Parathyroid adenoma (tissue), 2 donors: ENCODE measurements around the gene TMEM255B.
"Not testable (repeated sequence)": the region's sequence is repeated elsewhere in the genome, so short reads cannot be mapped to it uniquely, and the experiment has no call there.

Experiments used
- H2AFZ ChIP-seq: fragments of 300-600 bp; sonication (generic); one replicate; pipeline ENCODE4 v1.7.0; 2017; ENCODE audit warnings: antibody characterized with exemption, mild to moderate bottlenecking
- H3K27ac ChIP-seq: fragments of 300-600 bp; sonication (generic); one replicate; pipeline ENCODE4 v1.7.0; 2017
- H3K27me3 ChIP-seq: fragments of 300-600 bp; sonication (generic); one replicate; pipeline ENCODE4 v1.7.0; 2017; ENCODE audit warnings: low read length; ENCODE audit not compliant: control insufficient read depth, insufficient read depth
- H3K36me3 ChIP-seq: fragments of 300-600 bp; sonication (generic); one replicate; pipeline ENCODE4 v1.7.0; 2017; ENCODE audit warnings: low read length; ENCODE audit not compliant: control insufficient read depth, insufficient read depth
- H3K4me1 ChIP-seq: fragments of 300-600 bp; sonication (generic); one replicate; pipeline ENCODE4 v1.7.0; 2017; ENCODE audit warnings: control low read depth
- H3K4me2 ChIP-seq: fragments of 300-600 bp; sonication (generic); one replicate; pipeline ENCODE4 v1.7.0; 2017; ENCODE audit warnings: low read length
- H3K4me3 ChIP-seq: fragments of 300-600 bp; sonication (generic); one replicate; pipeline ENCODE4 v1.7.0; 2017; ENCODE audit warnings: low read depth, low read length
- H3K79me2 ChIP-seq: fragments of 300-600 bp; sonication (generic); one replicate; pipeline ENCODE4 v1.7.0; 2017; ENCODE audit warnings: control low read depth
- H3K9ac ChIP-seq: fragments of 300-600 bp; sonication (generic); one replicate; pipeline ENCODE4 v1.7.0; 2017; ENCODE audit warnings: mild to moderate bottlenecking
- H3K9me3 ChIP-seq: fragments of 300-600 bp; sonication (generic); one replicate; pipeline ENCODE4 v1.7.0; 2017; ENCODE audit warnings: low read length; ENCODE audit not compliant: control insufficient read depth
- TF ChIP-seq, protein P1 (sequence below): fragments of 300-600 bp; sonication (generic); IDR thresholded peaks from one replicate; pipeline ENCODE4 v1.7.0; 2017; ENCODE audit warnings: antibody characterized with exemption, mild to moderate bottlenecking
- donor health status: primary hyperparathyroidism.

Gene TMEM255B

DNA sequence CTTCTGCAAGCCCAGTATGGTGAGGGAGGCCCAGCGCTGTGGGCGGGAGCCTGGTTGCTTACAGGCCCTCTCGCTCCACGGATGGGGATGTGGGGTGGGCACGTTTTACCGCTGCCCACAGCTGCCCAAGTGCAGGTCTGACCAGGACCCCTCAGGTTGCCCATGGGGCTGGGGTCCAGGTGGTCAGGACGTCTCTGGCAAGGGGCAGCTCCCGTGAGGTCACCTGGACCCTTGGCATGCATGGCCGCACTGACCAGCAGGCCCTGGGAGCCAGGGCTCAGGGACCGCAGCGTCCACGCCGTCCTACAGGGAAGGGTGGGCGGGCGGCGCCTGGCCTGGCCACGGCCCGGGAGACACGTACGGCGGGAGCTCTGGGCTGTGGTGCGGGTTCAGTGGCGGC lies 72.0 kb downstream of the TMEM255B start:
- Histone ChIP-seq H2AFZ (no peak overlapping the region), H3K27me3 (no peaks in the 10 kb centered on the region), H3K4me1 (no peaks in the 10 kb centered on the region), H3K9me3 (no peaks in the 10 kb centered on the region), H3K9ac (no peak overlapping the region), H3K79me2 (no peaks in the 10 kb centered on the region), H3K27ac (no peak overlapping the region), H3K36me3 (no peaks in the 10 kb centered on the region), H3K4me3 (no peak overlapping the region), H3K4me2 (no peak overlapping the region)
- TF ChIP-seq, protein P1, sequence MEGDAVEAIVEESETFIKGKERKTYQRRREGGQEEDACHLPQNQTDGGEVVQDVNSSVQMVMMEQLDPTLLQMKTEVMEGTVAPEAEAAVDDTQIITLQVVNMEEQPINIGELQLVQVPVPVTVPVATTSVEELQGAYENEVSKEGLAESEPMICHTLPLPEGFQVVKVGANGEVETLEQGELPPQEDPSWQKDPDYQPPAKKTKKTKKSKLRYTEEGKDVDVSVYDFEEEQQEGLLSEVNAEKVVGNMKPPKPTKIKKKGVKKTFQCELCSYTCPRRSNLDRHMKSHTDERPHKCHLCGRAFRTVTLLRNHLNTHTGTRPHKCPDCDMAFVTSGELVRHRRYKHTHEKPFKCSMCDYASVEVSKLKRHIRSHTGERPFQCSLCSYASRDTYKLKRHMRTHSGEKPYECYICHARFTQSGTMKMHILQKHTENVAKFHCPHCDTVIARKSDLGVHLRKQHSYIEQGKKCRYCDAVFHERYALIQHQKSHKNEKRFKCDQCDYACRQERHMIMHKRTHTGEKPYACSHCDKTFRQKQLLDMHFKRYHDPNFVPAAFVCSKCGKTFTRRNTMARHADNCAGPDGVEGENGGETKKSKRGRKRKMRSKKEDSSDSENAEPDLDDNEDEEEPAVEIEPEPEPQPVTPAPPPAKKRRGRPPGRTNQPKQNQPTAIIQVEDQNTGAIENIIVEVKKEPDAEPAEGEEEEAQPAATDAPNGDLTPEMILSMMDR, result no peak

DNA sequence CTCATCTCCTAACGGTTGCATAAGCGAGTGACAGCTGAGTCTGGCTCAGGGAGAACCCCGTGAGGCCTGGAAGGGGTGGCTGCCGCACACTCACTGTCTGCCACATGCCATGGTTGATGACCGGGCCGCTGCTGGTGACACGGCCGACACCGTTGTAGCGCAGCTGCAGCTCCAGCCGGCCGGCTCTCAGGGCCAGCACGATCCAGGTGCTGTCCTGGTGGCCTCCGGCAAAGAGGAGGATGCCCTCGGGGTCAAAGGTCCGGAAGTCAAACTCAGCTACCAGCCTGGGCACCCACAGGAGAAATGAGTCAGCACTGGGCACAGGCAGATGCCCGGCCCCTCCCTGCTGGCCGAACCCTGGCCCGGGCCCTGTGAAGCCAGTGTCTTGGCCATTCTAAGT lies 73.2 kb downstream of the TMEM255B start:
- H3K27ac ChIP-seq, result no peak overlapping the region
- H3K36me3 ChIP-seq, result no peaks in the 10 kb centered on the region
- no peaks in the 10 kb centered on the region for H3K9me3 ChIP-seq
- TF ChIP-seq, protein P1, result no peak
- no peaks in the 10 kb centered on the region for H3K79me2 ChIP-seq
- no peak overlapping the region for H3K9ac ChIP-seq
- H3K4me3 ChIP-seq, result no peak overlapping the region
- no peak overlapping the region for H2AFZ ChIP-seq
- H3K27me3 ChIP-seq, result no peaks in the 10 kb centered on the region
- no peak overlapping the region for H3K4me2 ChIP-seq
- H3K4me1 ChIP-seq, result no peaks in the 10 kb centered on the region

DNA sequence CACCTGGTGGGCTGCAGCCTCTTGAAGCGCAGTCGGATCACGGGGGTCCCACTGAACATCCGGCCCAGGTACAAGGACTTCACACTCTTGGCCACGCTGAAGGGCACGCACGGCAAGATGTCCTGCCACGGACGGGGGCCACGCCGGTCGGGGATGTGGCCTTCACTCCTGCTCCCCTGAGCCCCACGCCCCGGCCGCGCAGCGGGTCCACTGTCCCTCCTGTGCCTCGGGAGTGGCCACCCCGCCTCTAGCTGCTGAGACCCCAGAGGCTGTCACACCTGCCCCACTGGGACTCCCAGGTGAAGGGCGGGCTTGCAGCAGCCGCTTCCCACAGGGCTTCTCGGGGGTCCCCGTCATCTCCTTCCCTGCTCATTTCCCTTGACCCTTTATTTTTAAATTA lies 73.6 kb downstream of the TMEM255B start:
- H3K79me2 ChIP-seq, result no peaks in the 10 kb centered on the region
- H3K9ac ChIP-seq, result no peak overlapping the region
- H3K9me3 ChIP-seq, result no peaks in the 10 kb centered on the region
- H3K36me3 ChIP-seq, result no peaks in the 10 kb centered on the region
- TF ChIP-seq, protein P1, result no peak
- H3K4me3 ChIP-seq, result no peak overlapping the region
- no peaks in the 10 kb centered on the region for H3K4me1 ChIP-seq
- H2AFZ ChIP-seq, result no peak overlapping the region
- no peak overlapping the region for H3K27ac ChIP-seq
- no peak overlapping the region for H3K4me2 ChIP-seq
- H3K27me3 ChIP-seq, result no peaks in the 10 kb centered on the region

DNA sequence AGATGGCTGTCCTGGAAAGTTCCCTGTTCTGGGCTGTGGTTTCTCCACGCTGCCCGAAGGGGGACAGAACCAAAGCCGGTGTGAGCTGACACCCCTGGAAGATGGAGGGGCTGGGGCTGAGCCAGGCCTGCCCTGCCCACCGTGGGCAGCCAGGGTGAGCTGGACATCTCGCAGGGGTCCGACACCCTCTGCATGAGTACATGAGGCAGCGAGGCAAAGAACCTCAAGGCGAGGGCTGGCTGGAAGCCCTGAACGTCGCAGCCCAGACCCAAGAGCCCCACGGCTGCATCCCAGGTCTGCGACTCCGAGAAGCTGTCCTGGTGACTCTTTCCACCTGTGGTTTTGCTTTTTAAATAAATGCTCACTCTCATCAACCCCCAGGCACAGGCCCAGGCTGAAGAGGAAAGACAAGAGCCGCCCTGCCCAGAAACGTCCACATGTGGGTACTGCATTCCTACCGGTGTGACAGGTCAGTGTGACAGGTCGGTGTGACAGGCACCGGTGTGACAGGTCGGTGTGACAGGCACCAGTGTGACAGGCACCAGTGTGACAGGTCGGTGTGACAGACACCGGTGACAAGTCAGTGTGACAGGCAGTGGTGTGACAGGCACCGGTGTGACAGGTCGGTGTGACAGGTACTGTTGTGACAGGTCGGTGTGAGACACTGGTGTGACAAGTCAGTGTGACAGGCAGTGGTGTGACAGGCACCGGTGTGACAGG lies 74.2 kb downstream of the TMEM255B start:
- no peaks in the 10 kb centered on the region for H3K79me2 ChIP-seq
- H3K9me3 ChIP-seq, result no peaks in the 10 kb centered on the region
- TF ChIP-seq, protein P1, result no peak
- no peak overlapping the region for H3K4me2 ChIP-seq
- H3K9ac ChIP-seq, result no peak overlapping the region
- no peak overlapping the region for H3K27ac ChIP-seq
- H3K4me1 ChIP-seq, result no peaks in the 10 kb centered on the region
- H3K27me3 ChIP-seq, result no peaks in the 10 kb centered on the region
- no peak overlapping the region for H2AFZ ChIP-seq
- no peaks in the 10 kb centered on the region for H3K36me3 ChIP-seq
- H3K4me3 ChIP-seq, result no peak overlapping the region

DNA sequence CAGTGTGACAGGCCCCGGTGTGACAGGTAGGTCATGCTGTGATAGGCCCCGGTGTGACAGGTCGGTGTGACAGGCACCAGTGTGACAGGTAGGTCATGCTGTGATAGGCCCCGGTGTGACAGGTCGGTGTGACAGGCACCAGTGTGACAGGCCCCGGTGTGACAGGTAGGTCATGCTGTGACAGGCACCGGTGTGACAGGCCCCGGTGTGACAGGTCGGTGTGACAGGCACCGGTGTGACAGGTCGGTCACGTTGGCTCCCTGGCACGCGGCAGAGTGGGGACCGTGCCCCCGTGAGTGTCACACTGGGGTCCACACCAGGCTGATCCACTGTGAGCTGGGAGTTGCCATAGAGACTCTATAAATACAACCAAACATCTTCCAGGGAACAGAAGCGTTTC lies 75.0 kb downstream of the TMEM255B start:
- H3K4me2 ChIP-seq, H3K9ac ChIP-seq, H3K79me2 ChIP-seq, H3K9me3 ChIP-seq, H3K27ac ChIP-seq, H3K27me3 ChIP-seq, H3K4me1 ChIP-seq, H2AFZ ChIP-seq, H3K4me3 ChIP-seq, H3K36me3 ChIP-seq: not testable (repeated sequence)
